ENCODE measurements around the gene MPC2. TPM values are rescaled to one million over a fixed set of nuclear protein-coding genes. Genes with fewer than 3 reads are reported as not detected.
"Not testable (repeated sequence)": the region's sequence is repeated elsewhere in the genome, so short reads cannot be mapped to it uniquely, and the experiment has no call there.

Gene MPC2
- total RNA-seq, 1 experiment from 2014 or later = 42.8 TPM

DNA sequence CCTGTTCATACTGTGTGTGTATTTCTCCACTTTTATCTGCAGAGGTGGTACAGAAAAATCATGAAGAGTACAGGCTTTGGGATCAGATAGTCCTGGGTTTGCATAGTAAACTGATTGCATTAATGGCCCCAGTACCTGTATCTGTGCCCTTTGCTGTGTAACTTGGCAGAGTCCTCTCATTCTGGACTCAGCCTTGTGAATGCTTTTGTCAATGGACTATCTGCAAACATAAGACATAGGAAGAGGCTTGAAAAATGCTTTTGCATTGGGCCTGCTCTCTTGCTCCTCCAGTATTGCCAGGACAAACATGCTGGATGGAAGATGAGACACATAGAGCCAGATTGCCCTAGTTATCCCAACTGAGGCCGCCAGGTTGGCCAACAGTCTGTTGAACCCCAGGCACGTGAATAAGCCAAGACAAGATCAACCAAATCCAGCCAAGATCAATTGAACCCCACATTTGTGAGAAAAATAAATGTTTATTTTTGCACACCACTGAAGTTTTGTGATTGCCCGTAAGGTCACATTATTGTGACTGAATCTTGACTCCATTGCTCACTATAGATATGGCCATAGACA lies 60.2 kb downstream of the MPC2 start (continued):
- TF ChIP-seq E2F4 (CRISPR knock-in tag; IDR thresholded peaks at IDR 0.05; ENCODE audit: borderline replicate concordance, low read depth) = no peak
- TF ChIP-seq ZNF396 (CRISPR knock-in tag; IDR thresholded peaks at IDR 0.05; ENCODE audit: borderline replicate concordance) = no peak
- TF ChIP-seq CREB1 (CRISPR knock-in tag; IDR thresholded peaks at IDR 0.05) = no peak
- no peak for TF ChIP-seq JAZF1 (CRISPR knock-in tag; IDR thresholded peaks at IDR 0.05)
- TF ChIP-seq, protein P1, sequence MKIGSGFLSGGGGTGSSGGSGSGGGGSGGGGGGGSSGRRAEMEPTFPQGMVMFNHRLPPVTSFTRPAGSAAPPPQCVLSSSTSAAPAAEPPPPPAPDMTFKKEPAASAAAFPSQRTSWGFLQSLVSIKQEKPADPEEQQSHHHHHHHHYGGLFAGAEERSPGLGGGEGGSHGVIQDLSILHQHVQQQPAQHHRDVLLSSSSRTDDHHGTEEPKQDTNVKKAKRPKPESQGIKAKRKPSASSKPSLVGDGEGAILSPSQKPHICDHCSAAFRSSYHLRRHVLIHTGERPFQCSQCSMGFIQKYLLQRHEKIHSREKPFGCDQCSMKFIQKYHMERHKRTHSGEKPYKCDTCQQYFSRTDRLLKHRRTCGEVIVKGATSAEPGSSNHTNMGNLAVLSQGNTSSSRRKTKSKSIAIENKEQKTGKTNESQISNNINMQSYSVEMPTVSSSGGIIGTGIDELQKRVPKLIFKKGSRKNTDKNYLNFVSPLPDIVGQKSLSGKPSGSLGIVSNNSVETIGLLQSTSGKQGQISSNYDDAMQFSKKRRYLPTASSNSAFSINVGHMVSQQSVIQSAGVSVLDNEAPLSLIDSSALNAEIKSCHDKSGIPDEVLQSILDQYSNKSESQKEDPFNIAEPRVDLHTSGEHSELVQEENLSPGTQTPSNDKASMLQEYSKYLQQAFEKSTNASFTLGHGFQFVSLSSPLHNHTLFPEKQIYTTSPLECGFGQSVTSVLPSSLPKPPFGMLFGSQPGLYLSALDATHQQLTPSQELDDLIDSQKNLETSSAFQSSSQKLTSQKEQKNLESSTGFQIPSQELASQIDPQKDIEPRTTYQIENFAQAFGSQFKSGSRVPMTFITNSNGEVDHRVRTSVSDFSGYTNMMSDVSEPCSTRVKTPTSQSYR (CRISPR knock-in tag; IDR thresholded peaks at IDR 0.05) = no peak

- Mint-ChIP-seq H3K4me3 (no peak overlapping the region), H3K4me1 (peaks cover 25% of the 10 kb centered on the region), H3K27ac (no peak overlapping the region), H3K9me3 (no peaks in the 10 kb centered on the region), H3K27me3 (ENCODE audit: low read depth) (no peaks in the 10 kb centered on the region), H3K36me3 (no peaks in the 10 kb centered on the region)
- POLR2A ChIA-PET = no interaction called here
- TF ChIP-seq SP1 (CRISPR knock-in tag; conservative IDR thresholded peaks at IDR 0.05) (no peak), GRHL2 (CRISPR knock-in tag; IDR thresholded peaks at IDR 0.05; ENCODE audit: insufficient replicate concordance, severe bottlenecking) (no peak), ZMAT4 (CRISPR knock-in tag; IDR thresholded peaks at IDR 0.05) (no peak), ZNF671 (CRISPR knock-in tag; IDR thresholded peaks at IDR 0.05) (no peak), ATF6 (CRISPR knock-in tag; IDR thresholded peaks at IDR 0.05) (no peak), CREB1 (CRISPR knock-in tag; IDR thresholded peaks at IDR 0.05) (no peak), RORB (CRISPR knock-in tag; IDR thresholded peaks at IDR 0.05) (no peak)
- TF ChIP-seq, protein P2, sequence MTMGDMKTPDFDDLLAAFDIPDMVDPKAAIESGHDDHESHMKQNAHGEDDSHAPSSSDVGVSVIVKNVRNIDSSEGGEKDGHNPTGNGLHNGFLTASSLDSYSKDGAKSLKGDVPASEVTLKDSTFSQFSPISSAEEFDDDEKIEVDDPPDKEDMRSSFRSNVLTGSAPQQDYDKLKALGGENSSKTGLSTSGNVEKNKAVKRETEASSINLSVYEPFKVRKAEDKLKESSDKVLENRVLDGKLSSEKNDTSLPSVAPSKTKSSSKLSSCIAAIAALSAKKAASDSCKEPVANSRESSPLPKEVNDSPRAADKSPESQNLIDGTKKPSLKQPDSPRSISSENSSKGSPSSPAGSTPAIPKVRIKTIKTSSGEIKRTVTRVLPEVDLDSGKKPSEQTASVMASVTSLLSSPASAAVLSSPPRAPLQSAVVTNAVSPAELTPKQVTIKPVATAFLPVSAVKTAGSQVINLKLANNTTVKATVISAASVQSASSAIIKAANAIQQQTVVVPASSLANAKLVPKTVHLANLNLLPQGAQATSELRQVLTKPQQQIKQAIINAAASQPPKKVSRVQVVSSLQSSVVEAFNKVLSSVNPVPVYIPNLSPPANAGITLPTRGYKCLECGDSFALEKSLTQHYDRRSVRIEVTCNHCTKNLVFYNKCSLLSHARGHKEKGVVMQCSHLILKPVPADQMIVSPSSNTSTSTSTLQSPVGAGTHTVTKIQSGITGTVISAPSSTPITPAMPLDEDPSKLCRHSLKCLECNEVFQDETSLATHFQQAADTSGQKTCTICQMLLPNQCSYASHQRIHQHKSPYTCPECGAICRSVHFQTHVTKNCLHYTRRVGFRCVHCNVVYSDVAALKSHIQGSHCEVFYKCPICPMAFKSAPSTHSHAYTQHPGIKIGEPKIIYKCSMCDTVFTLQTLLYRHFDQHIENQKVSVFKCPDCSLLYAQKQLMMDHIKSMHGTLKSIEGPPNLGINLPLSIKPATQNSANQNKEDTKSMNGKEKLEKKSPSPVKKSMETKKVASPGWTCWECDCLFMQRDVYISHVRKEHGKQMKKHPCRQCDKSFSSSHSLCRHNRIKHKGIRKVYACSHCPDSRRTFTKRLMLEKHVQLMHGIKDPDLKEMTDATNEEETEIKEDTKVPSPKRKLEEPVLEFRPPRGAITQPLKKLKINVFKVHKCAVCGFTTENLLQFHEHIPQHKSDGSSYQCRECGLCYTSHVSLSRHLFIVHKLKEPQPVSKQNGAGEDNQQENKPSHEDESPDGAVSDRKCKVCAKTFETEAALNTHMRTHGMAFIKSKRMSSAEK (CRISPR knock-in tag; IDR thresholded peaks at IDR 0.05; ENCODE audit: borderline replicate concordance) = no peak
- DNase-seq (ENCODE audit: low spot score) = no peak
- no peak for ATAC-seq
- CTCF ChIA-PET = interaction anchor here (0.8 kb wide), 1 partner anchor 211 kb away, joined by 3 read pairs; no protein-coding TSS in a partner anchor
Observed at GRCh38 chr1:167871331-167871730, 65.5 kb downstream of the MPC2 start.

DNA sequence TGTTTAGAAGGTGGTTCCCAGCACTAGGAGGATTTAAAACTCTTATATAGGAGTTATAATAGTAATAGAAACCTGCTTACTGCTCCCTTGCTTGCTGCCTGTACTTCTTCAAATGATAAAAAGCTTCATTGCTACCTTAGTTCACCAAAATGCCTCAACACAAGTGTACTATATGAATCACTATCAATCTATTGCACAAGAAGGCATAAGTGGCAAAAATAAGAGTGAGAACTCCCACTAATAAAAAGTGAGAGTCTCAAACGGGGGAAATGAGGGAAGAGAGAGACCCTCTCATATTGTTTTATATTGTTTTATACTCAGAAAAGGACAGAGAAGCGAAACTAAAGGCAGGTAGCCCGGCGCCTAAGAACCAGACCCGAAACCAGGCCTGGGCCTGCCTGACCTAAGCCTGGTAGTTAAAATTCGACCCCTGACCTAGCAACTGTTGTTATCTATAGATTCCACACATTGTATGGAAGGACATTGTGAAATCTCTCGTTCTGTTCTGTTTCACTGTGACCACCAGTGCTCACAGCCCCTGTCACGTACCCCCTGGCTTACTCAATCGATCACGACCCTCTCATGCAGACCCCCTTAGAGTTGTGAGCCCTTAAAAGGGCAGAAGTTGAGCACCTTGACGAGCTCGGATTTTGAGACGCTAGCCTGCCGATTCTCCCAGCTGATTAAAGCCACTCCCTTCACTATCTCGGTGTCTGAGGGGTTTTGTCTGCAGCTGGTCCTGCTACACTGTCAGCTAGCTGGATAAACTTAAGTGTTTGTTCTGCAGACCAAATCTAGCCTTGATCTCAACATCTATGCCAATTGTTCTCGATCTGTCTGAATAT lies 67.5 kb downstream of the MPC2 start:
- POLR2A ChIA-PET; H3K36me3 Mint-ChIP-seq; ATAC-seq; H3K4me3 Mint-ChIP-seq; H3K9me3 Mint-ChIP-seq; H3K27me3 Mint-ChIP-seq (ENCODE audit: low read depth); CTCF ChIA-PET; DNase-seq (ENCODE audit: low spot score): not testable (repeated sequence)
- H3K27ac Mint-ChIP-seq = peak overlapping the region; percentile 33
- H3K4me1 Mint-ChIP-seq = peaks cover 15% of the 10 kb centered on the region

- CTCF ChIA-PET; H3K9me3 Mint-ChIP-seq; H3K27ac Mint-ChIP-seq; DNase-seq (ENCODE audit: low spot score); H3K4me3 Mint-ChIP-seq; ATAC-seq; H3K36me3 Mint-ChIP-seq; POLR2A ChIA-PET: not testable (repeated sequence)
- Mint-ChIP-seq H3K4me1 (peaks cover 38% of the 10 kb centered on the region), H3K27me3 (ENCODE audit: low read depth) (peaks cover 14% of the 10 kb centered on the region)
Observed at GRCh38 chr1:167866739-167867414, 70.0 kb downstream of the MPC2 start.

All from WTC11 (cell line).